Natural killer cell (primary cell): ENCODE measurements around the gene FTO. TPM values are rescaled to one million over a fixed set of nuclear protein-coding genes. Genes with fewer than 3 reads are reported as not detected.

Experiments used
- ATAC-seq, 3 donors: fragments of 150-1000 bp in 2 of 3; fragments of 200-7000 bp in 1 of 3; cut with Tn5 transposase; 1 replicate in 1 of 3; 2 replicates in 2 of 3; pipeline ENCODE4 v1.10.0; 2021; ENCODE audit warnings: mild to moderate bottlenecking in 2 of 3, moderate library complexity in 2 of 3
- DNase-seq, 2 donors: peaks; one replicate each; pipeline versions ENCODE4 v3.0.0 to v3.0.0-alpha.2; 2013 to 2021; ENCODE audit warnings: mixed read lengths in 1 of 2
- H3K27ac ChIP-seq: one replicate; pipeline ENCODE4 v1.5.1; 2013; ENCODE audit warnings: mild to moderate bottlenecking, low read length
- H3K27me3 ChIP-seq: one replicate; pipeline ENCODE4 v1.6.1; 2013; ENCODE audit warnings: low read length; ENCODE audit not compliant: control insufficient read depth, insufficient read depth
- H3K36me3 ChIP-seq: one replicate; pipeline ENCODE4 v1.6.1; 2013; ENCODE audit warnings: low read length; ENCODE audit not compliant: control insufficient read depth, insufficient read depth
- H3K4me1 ChIP-seq: one replicate; pipeline ENCODE4 v1.6.1; 2013; ENCODE audit warnings: low read length; ENCODE audit not compliant: control insufficient read depth, insufficient read depth
- H3K4me3 ChIP-seq: one replicate; pipeline ENCODE4 v1.5.1; 2013; ENCODE audit warnings: low read length
- H3K9me3 ChIP-seq: one replicate; pipeline ENCODE4 v1.6.1; 2013; ENCODE audit warnings: low read length; ENCODE audit not compliant: control insufficient read depth, insufficient read depth
- H3K27ac Mint-ChIP-seq, 2 donors: one replicate each; pipeline ENCODE4 v1.8.0; 2022; ENCODE audit warnings: mild to moderate bottlenecking in 2 of 2, mixed read lengths in 2 of 2, moderate library complexity in 1 of 2
- H3K27me3 Mint-ChIP-seq, 2 donors: one replicate each; pipeline ENCODE4 v1.8.0; 2022; ENCODE audit warnings: low read depth in 2 of 2, mixed read lengths in 2 of 2
- H3K36me3 Mint-ChIP-seq: one replicate; pipeline ENCODE4 v1.8.0; 2022; ENCODE audit warnings: mixed read lengths
- H3K4me1 Mint-ChIP-seq, 2 donors: one replicate each; pipeline ENCODE4 v1.8.0; 2022; ENCODE audit warnings: mixed read lengths in 2 of 2
- H3K4me3 Mint-ChIP-seq: one replicate; pipeline ENCODE4 v1.8.0; 2022; ENCODE audit warnings: mild to moderate bottlenecking, moderate library complexity, mixed read lengths
- H3K9me3 Mint-ChIP-seq, 2 donors: one replicate each; pipeline ENCODE4 v1.8.0; 2022; ENCODE audit warnings: mixed read lengths in 2 of 2
- CTCF ChIP-seq: fragments of 200-600 bp; IDR thresholded peaks from one replicate; pipeline ENCODE4 v1.8.0; 2022; ENCODE audit warnings: antibody characterized with exemption
- WGBS: methylation state at CpG from one replicate; pipeline ENCODE4 v1.1.7; 2013; ENCODE audit warnings: missing lambda C conversion rate; ENCODE audit not compliant: insufficient coverage; 5-methylcytosine and 5-hydroxymethylcytosine counted together
- intact Hi-C: fragments of 100-400 bp; cut with micrococcal nuclease; formaldehyde crosslinking; loops from one replicate; pipeline ENCODE4 v1.14.2; 2022
- total RNA-seq, 4 donors: library from RNA; stranded (reverse); fragments of 120-200 nt in 1 of 4; gene quantifications; one replicate each; pipeline versions ENCODE4 v1.2.3 to v1.2.4, GENCODE V29; 2013 to 2022

Gene FTO
- total RNA-seq, 3 donors from 2014 or later (not counting 1 experiment from before 2014, with no cell fraction given) = 55.4 to 70.5 (median 55.4) TPM

- no peaks in the 10 kb centered on the region for H3K4me1 ChIP-seq
- Mint-ChIP-seq H3K27ac (no peak overlapping the region), H3K27me3 (no peaks in the 10 kb centered on the region), H3K4me1 (no peaks in the 10 kb centered on the region), H3K36me3 (peaks cover 10% of the 10 kb centered on the region), H3K9me3 (no peaks in the 10 kb centered on the region), H3K4me3 (no peak overlapping the region)
- intact Hi-C loops = no loop called here
- 61% methylated on average over 3 of the region's 3 CpGs for WGBS
- H3K27ac ChIP-seq = no peak overlapping the region
- H3K27me3 ChIP-seq = no peaks in the 10 kb centered on the region
- H3K4me3 ChIP-seq = no peak overlapping the region
- ATAC-seq = no peak
- no peak for DNase-seq
- H3K36me3 ChIP-seq = peaks cover 3% of the 10 kb centered on the region
- no peak for TF ChIP-seq CTCF
- no peaks in the 10 kb centered on the region for H3K9me3 ChIP-seq
These were observed 229.5 kb downstream of the FTO start for GRCh38 chr16:53933407-53933806.

GRCh38 chr16:53936052-53936451 is 232.1 kb downstream of the FTO start:
- WGBS = 96% methylated on average over 2 of the region's 2 CpGs
- DNase-seq (no peak), ATAC-seq (no peak)
- no peak for TF ChIP-seq CTCF
- H3K27me3 Mint-ChIP-seq = no peaks in the 10 kb centered on the region
- Histone ChIP-seq H3K4me3 (no peak overlapping the region), H3K27ac (no peak overlapping the region), H3K4me1 (no peaks in the 10 kb centered on the region), H3K9me3 (no peaks in the 10 kb centered on the region), H3K27me3 (no peaks in the 10 kb centered on the region), H3K36me3 (peaks cover 3% of the 10 kb centered on the region)
- no peaks in the 10 kb centered on the region for H3K9me3 Mint-ChIP-seq
- no peak overlapping the region for H3K4me3 Mint-ChIP-seq
- H3K36me3 Mint-ChIP-seq = peaks cover 12% of the 10 kb centered on the region
- intact Hi-C loops = no loop called here
- no peaks in the 10 kb centered on the region for H3K4me1 Mint-ChIP-seq
- H3K27ac Mint-ChIP-seq = no peak overlapping the region

- 90% methylated on average over 5 of the region's 5 CpGs for WGBS
- Histone ChIP-seq H3K4me3 (no peak overlapping the region), H3K9me3 (no peaks in the 10 kb centered on the region), H3K36me3 (peaks cover 3% of the 10 kb centered on the region), H3K27me3 (no peaks in the 10 kb centered on the region), H3K4me1 (no peaks in the 10 kb centered on the region), H3K27ac (no peak overlapping the region)
- Mint-ChIP-seq H3K27me3 (no peaks in the 10 kb centered on the region), H3K27ac (no peak overlapping the region), H3K4me3 (no peak overlapping the region), H3K4me1 (no peaks in the 10 kb centered on the region), H3K9me3 (no peaks in the 10 kb centered on the region), H3K36me3 (peaks cover 12% of the 10 kb centered on the region)
- no peak for DNase-seq
- TF ChIP-seq CTCF = no peak
- no peak for ATAC-seq
- intact Hi-C loops = no loop called here
These were observed 232.6 kb downstream of the FTO start for GRCh38 chr16:53936529-53936928.

GRCh38 chr16:53937161-53937880 is 233.4 kb downstream of the FTO start:
- no peak for ATAC-seq
- Mint-ChIP-seq H3K27me3 (no peaks in the 10 kb centered on the region), H3K36me3 (peaks cover 12% of the 10 kb centered on the region), H3K27ac (no peak overlapping the region), H3K9me3 (no peaks in the 10 kb centered on the region), H3K4me1 (no peaks in the 10 kb centered on the region), H3K4me3 (no peak overlapping the region)
- H3K27ac ChIP-seq = no peak overlapping the region
- peaks cover 3% of the 10 kb centered on the region for H3K36me3 ChIP-seq
- no peak overlapping the region for H3K4me3 ChIP-seq
- no peaks in the 10 kb centered on the region for H3K27me3 ChIP-seq
- H3K9me3 ChIP-seq = no peaks in the 10 kb centered on the region
- intact Hi-C loops = no loop called here
- 97% methylated on average over 6 of the region's 10 CpGs for WGBS
- no peak for TF ChIP-seq CTCF
- no peaks in the 10 kb centered on the region for H3K4me1 ChIP-seq
- no peak for DNase-seq
